HG02588 (cell line): ENCODE results near the gene EID3.
"Not testable (repeated sequence)": the region's sequence is repeated elsewhere in the genome, so short reads cannot be mapped to it uniquely, and the experiment has no call there.

Source experiments
- ATAC-seq: cut with Tn5 transposase; IDR thresholded peaks from one replicate; pipeline ENCODE4 v1.9.1; 2021; ENCODE audit warnings: mild to moderate bottlenecking, moderate library complexity; ENCODE audit not compliant: unreplicated experiment

Gene EID3

DNA sequence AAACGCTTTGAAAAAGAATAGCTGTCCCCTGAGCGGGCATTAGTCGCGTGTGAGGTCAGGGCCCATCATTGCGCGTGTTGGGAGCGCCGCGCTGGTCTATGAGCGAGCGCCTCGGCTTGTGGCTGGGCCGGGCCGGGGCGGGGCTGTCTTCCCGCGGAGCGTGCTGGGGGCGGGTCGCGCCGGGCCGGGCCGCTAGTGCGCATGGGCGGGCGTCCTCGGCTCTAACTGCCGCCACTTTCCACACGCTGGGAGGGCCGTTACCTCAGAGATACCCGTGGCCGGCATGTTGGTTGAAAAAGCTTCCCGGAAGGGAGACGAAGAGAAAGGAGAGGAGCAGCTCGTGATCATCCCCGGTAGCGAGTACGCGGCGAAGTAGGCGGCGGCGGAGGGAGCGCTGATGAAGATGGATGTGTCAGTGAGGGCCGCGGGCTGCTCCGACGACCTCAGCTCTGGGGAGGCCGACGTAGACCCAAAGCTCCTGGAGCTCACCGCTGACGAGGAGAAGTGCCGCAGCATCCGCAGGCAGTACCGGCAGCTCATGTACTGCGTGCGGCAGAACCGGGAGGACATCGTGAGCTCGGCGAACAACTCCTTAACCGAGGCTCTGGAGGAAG is at the start of gene EID3:
EID3 (plus strand) TSS at position 202 of the 614 bp plus-strand sequence; CDS start at position 398, 196 bp downstream.
- ATAC-seq: peak; percentile 92

DNA sequence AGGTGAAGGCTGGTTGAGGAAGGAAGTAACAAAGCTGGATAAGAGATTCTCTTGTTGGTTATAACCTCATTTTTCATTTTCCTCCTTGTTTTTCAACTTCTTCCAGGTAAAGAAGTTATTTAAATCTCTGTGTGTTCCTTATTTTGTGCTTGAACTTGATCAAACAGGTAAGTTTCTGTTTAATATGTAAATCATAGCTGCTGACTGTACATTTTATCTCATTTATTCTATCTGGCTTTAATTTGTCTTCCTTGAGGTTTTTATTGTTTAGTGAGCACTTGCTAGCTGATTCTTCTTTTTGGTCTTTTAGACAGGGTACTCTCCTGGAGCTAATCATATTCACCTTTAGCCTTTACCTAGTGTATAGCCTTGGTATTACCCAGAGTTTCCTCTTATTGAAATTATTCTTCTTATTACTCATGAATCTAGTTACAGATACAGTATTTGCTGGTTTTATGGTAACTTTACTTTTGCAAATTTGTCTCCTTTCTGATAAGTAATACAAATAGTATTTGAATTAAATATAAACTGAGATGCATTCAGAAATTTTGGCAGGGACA is 45.5 kb upstream of the EID3 start:
- ATAC-seq: no peak

DNA sequence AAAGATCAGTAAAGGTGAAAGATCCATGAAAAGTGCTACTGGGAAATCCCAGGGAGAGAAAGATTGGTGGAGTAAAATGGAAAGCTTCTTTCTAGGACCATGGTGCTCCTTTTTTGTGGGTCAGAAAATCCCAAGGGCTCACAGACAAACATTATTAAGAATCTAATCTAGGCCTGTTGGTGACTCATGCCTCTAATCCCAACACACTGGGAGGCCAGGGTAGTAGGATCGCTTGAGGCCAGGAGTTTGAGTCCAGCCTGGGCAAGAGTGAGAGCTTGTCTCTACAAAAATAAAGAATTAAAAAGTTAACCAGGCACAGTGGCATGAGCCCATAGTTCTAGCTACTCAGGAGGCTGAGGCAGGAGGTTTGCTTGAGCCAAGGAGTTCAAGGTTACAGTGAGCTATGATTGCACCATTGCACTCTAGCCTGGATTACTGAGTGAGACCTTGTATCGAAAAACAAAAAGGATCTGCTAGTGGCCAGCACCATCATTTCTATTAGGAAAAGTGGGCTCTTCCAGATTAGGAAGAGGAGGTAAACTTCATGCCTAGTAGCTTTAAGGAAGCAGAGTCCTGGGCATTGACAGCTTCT is 45.0 kb upstream of the EID3 start:
- ATAC-seq: no peak

DNA sequence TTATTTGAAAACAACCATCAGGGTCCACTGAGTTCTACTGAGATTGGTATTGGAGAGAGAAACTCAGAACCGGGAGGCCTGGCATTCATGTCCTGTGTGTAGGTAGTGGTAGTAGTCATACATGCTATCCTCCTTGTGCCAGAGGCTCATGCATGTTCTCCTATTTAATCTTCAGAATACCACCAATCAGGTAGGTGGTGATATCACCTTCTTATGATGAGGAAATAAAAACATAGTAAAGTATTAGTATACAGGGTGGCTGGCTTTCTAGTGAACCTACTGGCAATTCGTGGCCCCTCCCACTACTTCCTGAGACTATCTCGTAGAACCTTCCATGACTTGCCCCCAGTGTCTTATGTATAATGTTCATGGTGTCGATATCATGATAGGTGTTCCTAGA is 40.5 kb upstream of the EID3 start:
- no peak for ATAC-seq

DNA sequence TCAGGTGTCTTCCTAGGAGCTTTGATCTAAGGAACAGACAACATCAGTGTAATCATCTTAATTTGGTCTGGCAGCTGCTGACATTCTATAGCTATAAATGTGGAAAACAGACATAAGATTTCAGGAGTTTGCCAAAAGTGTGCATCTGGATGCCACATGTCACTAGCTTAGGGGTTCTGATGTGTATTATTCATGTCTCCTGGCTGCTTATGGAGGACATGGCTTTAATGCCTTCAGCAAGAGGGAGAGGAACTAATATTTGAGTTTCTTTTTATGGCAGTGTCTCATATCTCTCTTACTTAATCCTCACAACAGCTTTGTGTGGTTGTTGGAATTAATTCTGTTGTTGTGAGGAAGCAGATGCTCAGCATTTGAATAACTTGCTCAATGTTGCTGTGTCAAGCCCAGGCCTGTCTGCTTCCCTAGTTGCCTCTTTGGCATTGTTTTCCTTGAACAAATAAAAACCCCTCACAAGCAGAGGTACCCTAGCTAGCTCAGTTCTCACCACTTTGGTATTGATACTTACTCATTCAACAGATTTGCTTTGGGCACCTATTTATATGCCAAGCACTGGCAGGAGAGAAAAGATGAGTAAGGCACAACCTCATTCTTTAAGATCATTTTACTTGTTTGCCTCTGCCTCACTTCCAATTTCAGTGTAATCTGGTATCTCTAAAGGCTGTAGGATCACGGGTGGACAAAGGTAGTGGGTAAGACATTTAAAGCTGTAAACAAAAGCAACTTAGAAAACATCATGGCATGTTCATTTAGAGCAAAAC is 39.8 kb upstream of the EID3 start:
- ATAC-seq: no peak

DNA sequence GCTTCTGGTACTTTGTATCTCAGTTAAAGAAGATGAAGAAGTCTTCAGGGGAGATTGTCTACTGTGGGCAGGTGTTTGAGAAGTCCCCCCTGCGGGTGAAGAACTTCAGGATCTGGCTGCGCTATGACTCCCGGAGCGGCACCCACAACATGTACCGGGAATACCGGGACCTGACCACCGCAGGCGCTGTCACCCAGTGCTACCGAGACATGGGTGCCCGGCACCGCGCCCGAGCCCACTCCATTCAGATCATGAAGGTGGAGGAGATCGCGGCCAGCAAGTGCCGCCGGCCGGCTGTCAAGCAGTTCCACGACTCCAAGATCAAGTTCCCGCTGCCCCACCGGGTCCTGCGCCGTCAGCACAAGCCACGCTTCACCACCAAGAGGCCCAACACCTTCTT is 38.1 kb upstream of the EID3 start:
- ATAC-seq: not testable (repeated sequence)

DNA sequence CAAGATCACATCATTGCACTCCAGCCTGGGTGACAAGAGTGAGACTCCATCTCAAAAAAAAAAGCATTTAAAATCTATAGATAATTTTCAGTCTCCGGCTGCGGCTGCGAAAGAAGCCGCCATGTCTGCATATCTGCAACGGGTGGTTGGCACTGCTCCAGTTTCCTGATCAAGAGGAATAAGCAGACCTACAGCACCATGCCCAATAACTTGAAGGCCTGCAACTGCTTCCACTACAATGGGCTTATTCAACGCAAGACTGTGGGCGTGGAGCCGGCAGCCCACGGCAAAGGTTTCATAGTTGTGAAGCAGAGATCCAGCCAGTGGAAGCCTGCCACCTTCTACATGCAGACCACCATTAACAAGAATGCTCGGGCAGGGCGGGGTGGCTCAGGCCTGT is 30.6 kb upstream of the EID3 start:
- no peak for ATAC-seq

DNA sequence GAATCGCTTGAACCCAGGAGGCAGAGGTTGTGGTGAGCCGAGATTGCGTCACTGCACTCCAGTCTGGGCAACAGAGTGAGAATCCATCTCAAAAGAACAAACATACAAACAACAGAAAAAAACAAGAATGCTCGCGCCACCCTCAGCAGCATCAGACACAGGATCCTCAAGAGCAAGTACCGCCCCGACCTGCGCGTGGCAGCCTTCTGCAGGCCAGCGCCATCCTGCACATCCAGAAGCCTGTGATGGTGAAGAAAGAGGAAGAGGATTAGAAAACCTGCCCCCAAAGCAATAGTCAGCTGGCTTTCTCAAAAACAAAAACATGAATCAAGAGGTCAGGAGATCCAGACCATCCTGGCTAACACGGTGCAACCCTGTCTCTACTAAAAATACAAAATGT is 30.0 kb upstream of the EID3 start:
- ATAC-seq: no peak

DNA sequence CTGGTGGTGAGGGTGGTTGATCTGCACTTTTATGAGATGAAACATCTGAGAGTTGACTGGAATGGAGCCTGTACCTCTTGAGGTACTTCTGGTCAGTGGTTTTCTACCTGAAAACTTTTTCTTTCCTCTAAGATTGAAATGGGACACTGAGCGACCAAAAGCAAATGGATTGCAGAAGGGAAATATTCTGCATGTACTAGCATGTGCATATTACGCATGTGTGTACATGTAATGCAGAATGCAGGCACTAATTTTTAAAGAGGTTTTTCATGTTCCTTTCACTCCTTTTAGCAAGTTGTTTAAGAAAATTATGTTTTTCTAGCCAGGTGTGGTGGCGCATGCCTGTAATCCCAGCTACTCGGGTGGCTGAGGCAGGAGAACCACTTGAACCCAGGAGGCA is 28.7 kb upstream of the EID3 start:
- ATAC-seq: no peak

DNA sequence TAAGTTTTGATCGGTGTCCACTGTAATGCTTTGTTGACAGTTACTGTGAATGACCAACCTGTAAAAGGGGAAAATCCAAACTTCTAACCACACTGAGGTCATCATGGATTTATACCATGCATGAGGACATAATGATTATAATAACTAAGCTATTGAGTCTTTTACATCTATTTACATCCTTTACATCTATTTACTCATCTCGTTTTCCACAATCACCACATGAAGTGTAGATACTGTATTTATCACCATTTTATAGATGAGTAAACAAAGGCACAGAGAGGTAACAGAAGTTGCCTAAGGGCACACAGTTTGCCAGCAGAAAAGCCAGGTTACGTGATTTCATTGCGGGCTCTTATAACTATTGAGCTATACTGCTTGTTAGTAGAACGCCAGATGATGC is 27.9 kb upstream of the EID3 start:
- no peak for ATAC-seq

DNA sequence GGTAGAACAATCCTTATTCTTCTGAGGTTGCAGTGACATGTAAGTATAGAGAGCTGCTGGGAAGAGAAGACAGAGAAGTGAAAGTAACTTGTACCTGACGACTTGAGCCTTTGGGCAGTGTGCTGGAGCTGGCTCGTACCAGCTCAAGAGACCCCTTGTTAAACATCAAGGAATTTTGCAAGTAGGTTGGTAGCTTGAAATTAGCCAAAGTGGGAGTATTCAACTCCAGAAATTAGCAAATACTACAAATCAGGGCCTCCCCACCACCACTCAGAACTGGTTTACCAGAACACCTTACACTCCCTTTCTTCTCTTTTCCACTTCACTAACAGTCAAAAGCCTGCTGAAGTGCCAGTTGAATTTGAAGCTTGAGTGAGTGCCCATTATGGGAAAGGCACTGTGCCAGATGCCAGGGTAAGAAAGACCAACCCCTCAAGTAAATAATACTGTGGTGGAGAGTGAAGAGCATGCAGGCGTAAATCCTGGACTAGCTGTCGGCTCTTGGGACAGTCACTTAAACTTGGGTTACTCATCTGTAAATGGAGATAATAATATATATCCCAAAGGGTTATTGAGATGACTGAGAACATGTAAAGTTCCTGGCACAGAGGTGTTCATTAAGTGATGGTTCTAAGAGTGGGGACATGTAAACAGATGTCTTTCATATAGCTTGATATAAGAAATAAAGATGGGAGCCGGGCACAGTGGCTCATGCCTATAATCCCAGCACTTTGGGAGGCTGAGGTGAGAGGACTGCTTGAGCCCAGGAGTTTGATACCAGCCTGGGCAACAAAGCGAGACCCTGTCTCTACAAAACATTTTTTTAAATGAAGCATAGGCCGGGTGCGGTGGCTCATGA is 27.0 kb upstream of the EID3 start:
- peak; percentile 76 for ATAC-seq

DNA sequence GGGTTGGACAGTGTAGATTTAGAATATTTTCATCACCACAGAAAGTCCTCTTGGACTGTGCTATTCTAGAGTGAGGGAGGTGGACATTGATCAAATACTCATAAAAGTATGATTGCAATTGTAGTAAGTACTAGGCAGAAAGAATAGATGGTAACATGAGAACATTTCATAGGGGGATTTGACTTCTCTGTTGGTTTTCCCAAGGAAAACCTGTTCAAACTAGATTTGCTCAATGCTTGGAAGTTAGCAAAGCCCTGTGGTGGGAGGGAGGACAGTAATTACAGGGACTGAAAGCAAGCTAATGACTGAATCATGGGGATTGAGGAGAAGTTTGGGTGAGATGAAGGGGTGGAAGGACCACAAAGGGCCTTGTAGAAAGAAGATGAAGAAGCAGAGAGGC is 24.4 kb upstream of the EID3 start:
- no peak for ATAC-seq

DNA sequence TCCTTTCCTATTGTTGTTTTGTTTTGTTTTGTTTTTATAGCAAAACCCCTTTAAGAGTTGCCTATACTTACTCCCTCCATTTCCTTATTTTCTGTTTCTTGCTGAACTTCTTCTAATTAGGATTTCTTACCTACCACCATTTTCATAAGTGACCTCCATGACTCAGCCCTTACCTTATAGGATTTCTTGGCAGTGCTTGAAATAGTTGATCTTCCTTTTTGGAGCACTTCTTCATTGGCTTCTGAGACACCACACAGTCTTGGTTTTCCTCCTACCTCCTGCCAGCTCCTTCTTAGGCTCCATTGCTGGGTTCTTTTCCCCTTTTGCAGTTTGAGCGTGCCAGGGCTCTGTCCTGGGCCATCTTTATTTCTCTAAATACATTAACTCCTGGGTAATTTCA is 23.4 kb upstream of the EID3 start:
- ATAC-seq: no peak

DNA sequence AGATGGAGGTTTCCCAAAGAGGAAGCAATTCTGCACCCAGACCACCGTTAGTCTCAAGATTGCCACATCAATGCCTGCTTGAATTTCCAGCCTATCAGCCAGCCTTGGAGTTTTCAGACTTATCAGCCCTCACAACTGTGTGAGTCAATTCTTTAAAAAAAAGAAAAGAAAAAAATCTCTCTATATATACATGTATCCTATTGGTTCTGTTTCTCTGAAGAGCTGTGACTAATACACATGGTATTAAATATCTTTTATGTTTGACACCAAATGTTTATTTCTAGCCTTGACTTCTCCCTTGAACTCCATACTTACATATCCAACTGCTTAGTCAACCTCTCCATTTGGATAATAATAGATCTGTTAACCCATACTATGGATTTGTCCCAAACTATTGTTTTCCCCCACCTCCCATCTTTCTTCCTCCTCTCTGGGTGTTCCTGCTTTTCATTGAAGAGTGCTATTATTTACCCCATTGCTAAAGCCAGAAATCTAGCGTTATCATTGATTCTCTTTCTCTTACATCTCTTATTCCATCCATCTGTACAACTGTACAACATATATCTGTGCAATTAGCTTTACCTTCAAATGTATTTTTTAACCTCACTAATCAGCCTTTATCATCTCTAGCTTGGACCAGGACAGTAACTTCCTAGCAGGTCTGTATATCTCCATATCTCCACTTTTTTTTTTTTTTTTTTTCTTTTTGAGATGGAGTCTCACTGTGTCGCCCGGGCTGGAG is 22.7 kb upstream of the EID3 start:
- ATAC-seq: no peak

DNA sequence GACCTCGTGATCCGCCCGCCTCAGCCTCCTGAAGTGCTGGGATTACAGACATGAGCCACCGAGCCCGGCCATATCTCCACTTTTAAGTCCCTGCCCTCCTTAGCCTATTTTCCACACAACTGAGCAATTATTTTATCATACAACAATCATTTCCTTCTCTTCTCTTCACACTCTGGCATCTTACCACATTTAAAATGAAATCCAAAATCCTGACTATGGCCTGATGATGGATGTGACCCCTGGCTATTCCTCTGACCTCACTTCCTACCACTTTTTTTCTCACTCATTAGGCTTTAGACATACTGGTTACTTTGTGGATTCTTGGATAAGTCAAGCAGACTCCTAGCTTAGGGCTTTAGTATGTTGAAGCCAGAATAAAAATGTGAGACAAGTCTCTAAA is 21.9 kb upstream of the EID3 start:
- ATAC-seq: no peak

DNA sequence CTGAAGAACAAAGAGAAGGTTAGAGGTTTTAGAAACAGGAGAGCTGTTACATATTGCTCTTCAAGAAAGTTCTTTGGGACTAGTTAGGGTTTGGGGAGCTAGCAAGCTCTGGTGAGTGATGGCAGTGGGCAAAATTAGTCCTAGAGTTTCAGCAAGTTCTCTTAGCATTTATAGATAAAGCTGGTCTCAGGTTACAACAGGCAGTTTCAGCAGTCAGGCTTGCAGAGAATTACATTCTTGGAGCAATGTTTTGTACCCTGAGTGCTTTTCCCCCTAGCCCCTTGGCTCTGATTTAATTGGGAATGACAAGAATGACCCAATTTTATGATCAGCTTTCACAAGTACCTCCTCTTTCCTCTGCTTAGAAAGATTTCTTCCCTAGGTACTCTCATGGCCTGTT is 21.4 kb upstream of the EID3 start:
- no peak for ATAC-seq

DNA sequence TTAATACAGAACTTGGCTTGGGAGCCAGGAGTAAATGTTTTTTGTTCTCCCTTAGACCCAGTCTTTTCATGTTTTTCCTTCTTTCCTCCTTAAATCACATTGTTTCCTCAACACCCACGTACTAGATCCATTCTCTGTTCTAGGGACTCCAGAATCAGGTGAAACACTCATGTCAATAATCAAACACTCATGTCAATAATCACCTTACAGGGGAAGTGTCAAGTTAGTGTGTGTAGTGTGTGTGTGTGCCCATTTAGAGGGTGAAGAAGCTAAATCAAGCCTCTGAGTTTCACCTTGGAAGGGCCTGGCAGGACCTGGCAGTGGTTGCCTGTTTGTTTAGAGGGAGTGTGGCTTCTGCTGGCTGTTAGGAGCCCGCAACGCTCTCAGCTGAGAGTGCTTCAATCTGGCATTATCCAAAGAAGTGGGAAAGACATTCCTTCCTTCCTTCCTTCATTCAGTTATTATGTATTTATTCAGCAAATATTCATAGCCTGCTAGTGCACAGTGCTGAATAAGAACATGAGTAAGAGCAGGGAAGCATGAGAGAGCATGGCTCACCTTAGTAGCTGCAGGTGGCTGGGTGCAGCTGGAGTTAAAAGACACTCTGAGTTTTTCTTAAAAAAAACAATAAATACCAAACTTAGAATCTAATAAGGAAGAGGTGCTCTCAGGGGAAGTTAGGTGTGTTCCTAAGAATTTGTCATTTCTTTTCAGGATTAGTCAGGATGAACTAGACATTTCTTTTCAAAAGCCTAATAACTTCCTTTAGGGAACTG is 17.6 kb upstream of the EID3 start:
- no peak for ATAC-seq

DNA sequence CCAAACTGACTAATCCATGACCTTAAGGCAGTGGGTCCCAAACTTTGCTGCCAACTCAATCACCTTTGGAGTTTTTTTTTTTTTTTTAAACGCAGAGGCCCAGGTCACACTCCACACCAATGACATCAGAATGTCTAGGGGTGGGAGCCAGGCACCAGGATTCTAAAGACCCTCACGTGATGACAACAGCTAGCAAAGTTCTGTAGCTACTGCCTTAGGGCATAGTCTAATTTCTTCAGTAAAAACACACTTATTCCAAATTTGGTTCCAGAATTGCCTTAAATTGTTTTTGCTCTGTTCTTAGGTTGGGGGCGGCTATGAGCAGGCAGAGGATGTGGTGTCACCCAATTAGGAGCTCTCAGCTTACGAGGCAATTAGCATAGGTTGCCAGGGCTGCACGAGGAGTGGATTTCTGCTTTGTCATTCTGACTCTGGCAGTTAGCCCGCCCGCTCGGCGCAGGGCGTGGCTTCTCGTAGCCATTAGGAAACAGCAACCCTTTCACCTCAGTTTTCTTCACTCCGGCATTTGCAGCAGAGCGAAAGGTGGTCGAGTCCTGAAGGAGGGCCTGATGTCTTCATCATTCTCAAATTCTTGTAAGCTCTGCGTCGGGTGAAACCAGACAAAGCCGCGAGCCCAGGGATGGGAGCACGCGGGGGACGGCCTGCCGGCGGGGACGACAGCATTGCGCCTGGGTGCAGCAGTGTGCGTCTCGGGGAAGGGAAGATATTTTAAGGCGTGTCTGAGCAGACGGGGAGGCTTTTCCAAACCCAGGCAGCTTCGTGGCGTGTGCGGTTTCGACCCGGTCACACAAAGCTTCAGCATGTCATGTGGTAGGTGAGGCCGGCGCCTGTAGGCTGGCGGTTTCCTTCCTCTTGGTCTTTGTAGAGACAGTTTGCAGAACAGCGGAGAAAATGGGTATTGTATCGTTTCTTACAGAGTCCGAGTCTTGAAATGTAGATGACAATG is 16.7 kb upstream of the EID3 start:
- ATAC-seq: peak; percentile 91
